ENCODE results near the gene PLB1.

GRCh38 chr2:28602751-28603639 lies 107.1 kb downstream of the PLB1 start:
- no peak for TF ChIP-seq CTCF (conservative IDR thresholded peaks at IDR 0.05; ENCODE audit: low read length)
- no peak for TF ChIP-seq EZH2phosphoT487 (IDR thresholded peaks at IDR 0.05; ENCODE audit: borderline replicate concordance, low read depth, low read length)
